Naive thymus-derived CD8-positive, alpha-beta T cell (primary cell): ENCODE measurements around the gene TRAPPC6A. TPM values are rescaled to one million over a fixed set of nuclear protein-coding genes. Genes with fewer than 3 reads are reported as not detected.

ENCODE experiments used
- ATAC-seq, 2 donors: fragments of 150-1000 bp; cut with Tn5 transposase in 1 of 2; sonication (Bioruptor Pico), chemical (Tn5 transposase) in 1 of 2; 1 replicate in 1 of 2; 2 replicates in 1 of 2; pipeline ENCODE4 v1.10.0; 2021; ENCODE audit warnings: mild to moderate bottlenecking in 2 of 2, moderate library complexity in 2 of 2
- POLR2A ChIA-PET: fragments of 350-600 bp; sonication (Branson Sonifier 250); formaldehyde crosslinking; loops from one replicate; lab custom pipeline; 2021; ENCODE audit warnings: antibody characterized with exemption; lab: Charles Lee
- DNase-seq, 10 donors: peaks; one replicate each; pipeline versions ENCODE4 v3.0.0 to v3.0.0-alpha.2; 2020 to 2022
- H3K27ac Mint-ChIP-seq, 10 donors: one replicate each; pipeline ENCODE4 v1.8.0; 2020 to 2022; ENCODE audit warnings: mild to moderate bottlenecking in 10 of 10, mixed read lengths in 10 of 10, moderate library complexity in 4 of 10, inconsistent platforms in 1 of 10
- H3K27me3 Mint-ChIP-seq, 5 donors: one replicate each; pipeline ENCODE4 v1.8.0; 2021 to 2022; ENCODE audit warnings: mixed read lengths in 5 of 5
- H3K36me3 Mint-ChIP-seq, 3 donors: one replicate each; pipeline ENCODE4 v1.8.0; 2020 to 2022; ENCODE audit warnings: mixed read lengths in 3 of 3, mild to moderate bottlenecking in 2 of 3, inconsistent platforms in 1 of 3
- H3K4me1 Mint-ChIP-seq, 4 donors: one replicate each; pipeline ENCODE4 v1.8.0; 2021 to 2022; ENCODE audit warnings: mixed read lengths in 4 of 4
- H3K4me3 Mint-ChIP-seq, 10 donors: one replicate each; pipeline ENCODE4 v1.8.0; 2020 to 2022; ENCODE audit warnings: mild to moderate bottlenecking in 10 of 10, mixed read lengths in 10 of 10, moderate library complexity in 6 of 10, inconsistent platforms in 1 of 10
- H3K9me3 Mint-ChIP-seq, 9 donors: one replicate each; pipeline ENCODE4 v1.8.0; 2020 to 2022; ENCODE audit warnings: mixed read lengths in 9 of 9, mild to moderate bottlenecking in 3 of 9, inconsistent platforms in 1 of 9, moderate library complexity in 1 of 9
- polyA plus RNA-seq, 3 donors: library from polyadenylated mRNA; unstranded; fragments of 300-500 nt; fragmentation: Illumina TruSeq; gene quantifications; one replicate each; pipeline ENCODE4 v1.2.3, GENCODE V29; 2021
- total RNA-seq, 8 experiments: library from RNA in 2 of 8; stranded (reverse) in 2 of 8; gene quantifications; one replicate each; pipeline ENCODE4 v1.2.3 and lab custom pipeline; 2021 to 2026

Gene TRAPPC6A
- total and polyA plus RNA-seq, 5 experiments from 2014 or later: 48.5 to 193 (median 149) TPM

- Mint-ChIP-seq H3K9me3 (no peaks in the 10 kb centered on the region), H3K4me1 (peaks cover 17 to 57% (median 42%) of the 10 kb centered on the region in 4 donors), H3K27me3 (no peaks in the 10 kb centered on the region), H3K36me3 (peaks cover 0 to 18% (median 2%) of the 10 kb centered on the region in 3 donors), H3K4me3 (peak overlapping the region; percentile 64 to 82 (median 74)), H3K27ac (peak overlapping the region in 7 of 10 donors; percentile 11 to 78 (median 53))
- DNase-seq (no peak), ATAC-seq (no peak)
- POLR2A ChIA-PET: no interaction called here
Measured at GRCh38 chr19:45180936-45181335, 2.9 kb upstream of the TRAPPC6A start.

- H3K27ac Mint-ChIP-seq: peak overlapping the region in 8 of 10 donors; percentile 8 to 86 (median 54)
- ATAC-seq (no peak), DNase-seq (no peak)
- H3K9me3 Mint-ChIP-seq: no peaks in the 10 kb centered on the region
- H3K4me3 Mint-ChIP-seq: peak overlapping the region; percentile 61 to 85 (median 74)
- H3K27me3 Mint-ChIP-seq: no peaks in the 10 kb centered on the region
- POLR2A ChIA-PET: interaction anchor here (0.7 to 2.7 kb wide), 2 partner anchors 77 to 244 kb away, joined by 9 to 15 read pairs; no protein-coding TSS in a partner anchor
- H3K4me1 Mint-ChIP-seq: peaks cover 17 to 56% (median 49%) of the 10 kb centered on the region in 4 donors
- peaks cover 0 to 18% (median 2%) of the 10 kb centered on the region in 3 donors for H3K36me3 Mint-ChIP-seq
Measured at GRCh38 chr19:45179892-45180370, 1.9 kb upstream of the TRAPPC6A start.

- DNase-seq (peak in 5 of 10 donors; percentile 16 to 45 (median 27)), ATAC-seq (no peak)
- Mint-ChIP-seq H3K4me3 (peak overlapping the region; percentile 88 to 100 (median 94)), H3K9me3 (no peaks in the 10 kb centered on the region), H3K27me3 (no peaks in the 10 kb centered on the region), H3K27ac (peak overlapping the region; percentile 93 to 99 (median 96)), H3K4me1 (peaks cover 16 to 55% (median 47%) of the 10 kb centered on the region in 4 donors), H3K36me3 (peaks cover 0 to 18% (median 2%) of the 10 kb centered on the region in 3 donors)
- POLR2A ChIA-PET: interaction anchor here (0.6 to 2.7 kb wide), 14 partner anchors 8 to 224 kb away, joined by 3 to 25 read pairs (median 8); partner anchors contain the start of genes CLASRP, CLPTM1, GEMIN7 and PPP1R37
Measured at GRCh38 chr19:45179072-45179891, 1.2 kb upstream of the TRAPPC6A start.

GRCh38 chr19:45178262-45179071 lies 430 bp upstream of the TRAPPC6A start, which contains the start of gene BLOC1S3:
TSS of gene BLOC1S3 (plus strand) at chr19:45178784. CDS start at chr19:45179297, 513 bp downstream.
- Mint-ChIP-seq H3K27me3 (no peaks in the 10 kb centered on the region), H3K4me3 (peak within 1 kb of the TSS; percentile 88 to 100 (median 94)), H3K4me1 (peaks cover 16 to 59% (median 50%) of the 10 kb centered on the region in 4 donors), H3K9me3 (no peaks in the 10 kb centered on the region), H3K36me3 (peaks cover 0 to 18% (median 2%) of the 10 kb centered on the region in 3 donors), H3K27ac (peak within 1 kb of the TSS; percentile 93 to 99 (median 96))
- peak; percentile 85 to 86 for ATAC-seq
- DNase-seq: peak; percentile 96 to 100 (median 100)
- POLR2A ChIA-PET: interaction anchor here (0.6 to 2.7 kb wide), 18 partner anchors 9 to 724 kb away, joined by 3 to 25 read pairs (median 6); partner anchors contain the start of genes CLASRP, CLPTM1, GEMIN7 and MYPOP

- Mint-ChIP-seq H3K27ac (peak overlapping the region in 9 of 10 donors; percentile 8 to 79 (median 46)), H3K9me3 (no peaks in the 10 kb centered on the region), H3K4me3 (peak overlapping the region in 7 of 10 donors; percentile 4 to 68 (median 29)), H3K27me3 (no peaks in the 10 kb centered on the region), H3K4me1 (peaks cover 16 to 62% (median 54%) of the 10 kb centered on the region in 4 donors), H3K36me3 (peaks cover 0 to 4% (median 0%) of the 10 kb centered on the region in 3 donors)
- POLR2A ChIA-PET: no interaction called here
- ATAC-seq (no peak), DNase-seq (no peak)
Measured at GRCh38 chr19:45175515-45176345, 2.3 kb downstream of the TRAPPC6A start.

- H3K36me3 Mint-ChIP-seq: no peaks in the 10 kb centered on the region
- no peaks in the 10 kb centered on the region for H3K27me3 Mint-ChIP-seq
- no peak for ATAC-seq
- H3K4me3 Mint-ChIP-seq: no peak overlapping the region
- peaks cover 14 to 67% (median 51%) of the 10 kb centered on the region in 4 donors for H3K4me1 Mint-ChIP-seq
- H3K9me3 Mint-ChIP-seq: no peaks in the 10 kb centered on the region
- POLR2A ChIA-PET: interaction anchor here (1.3 kb wide), 1 partner anchor 15 kb away, joined by 4 read pairs; no protein-coding TSS in a partner anchor
- DNase-seq: no peak
- H3K27ac Mint-ChIP-seq: peak overlapping the region in 6 of 10 donors; percentile 6 to 63 (median 52)
Measured at GRCh38 chr19:45173816-45174215, 4.2 kb downstream of the TRAPPC6A start.

- no peaks in the 10 kb centered on the region for H3K36me3 Mint-ChIP-seq
- no peak for ATAC-seq
- H3K4me3 Mint-ChIP-seq: peak overlapping the region in 7 of 10 donors; percentile 31 to 81 (median 70)
- POLR2A ChIA-PET: interaction anchor here (0.8 to 1.3 kb wide), 4 partner anchors 9 to 81 kb away, joined by 3 to 5 read pairs (median 4); no protein-coding TSS in a partner anchor
- no peak for DNase-seq
- peak overlapping the region; percentile 6 to 89 (median 76) for H3K27ac Mint-ChIP-seq
- H3K9me3 Mint-ChIP-seq: no peaks in the 10 kb centered on the region
- no peaks in the 10 kb centered on the region for H3K27me3 Mint-ChIP-seq
- H3K4me1 Mint-ChIP-seq: peaks cover 12 to 63% (median 44%) of the 10 kb centered on the region in 4 donors
Measured at GRCh38 chr19:45172611-45173208, 5.3 kb downstream of the TRAPPC6A start.

- DNase-seq (peak in 3 of 10 donors; percentile 10 to 33 (median 24)), ATAC-seq (peak; percentile 69 to 86)
- Mint-ChIP-seq H3K27me3 (no peaks in the 10 kb centered on the region), H3K4me1 (peaks cover 13 to 58% (median 42%) of the 10 kb centered on the region in 4 donors), H3K4me3 (peak overlapping the region; percentile 31 to 81 (median 63)), H3K27ac (peak overlapping the region; percentile 65 to 91 (median 80)), H3K9me3 (no peaks in the 10 kb centered on the region), H3K36me3 (no peaks in the 10 kb centered on the region)
- POLR2A ChIA-PET: interaction anchor here (0.9 to 1.2 kb wide), 3 partner anchors 12 to 81 kb away, joined by 3 to 5 read pairs (median 3); partner anchors contain the start of gene NKPD1
Measured at GRCh38 chr19:45172173-45172572, 5.9 kb downstream of the TRAPPC6A start.

GRCh38 chr19:45171211-45171623 lies 6.8 kb downstream of the TRAPPC6A start:
- ATAC-seq: peak; percentile 65 to 89
- peaks cover 16 to 57% (median 45%) of the 10 kb centered on the region in 4 donors for H3K4me1 Mint-ChIP-seq
- POLR2A ChIA-PET: interaction anchor here (0.9 to 1.4 kb wide), 2 partner anchors 11 to 19 kb away, joined by 3 to 4 read pairs; partner anchors contain the start of gene NKPD1

More at GRCh38 chr19:45171211-45171623, 6.8 kb downstream of the TRAPPC6A start:
- Mint-ChIP-seq H3K27me3 (no peaks in the 10 kb centered on the region), H3K27ac (peak overlapping the region; percentile 86 to 97 (median 93)), H3K4me3 (peak overlapping the region; percentile 59 to 92 (median 80)), H3K9me3 (no peaks in the 10 kb centered on the region), H3K36me3 (no peaks in the 10 kb centered on the region)
- peak in 3 of 10 donors; percentile 18 to 43 (median 33) for DNase-seq
